NCI-H446 treated with DMSO at 0.1 percent for 48 hours (cell line): ENCODE measurements around the gene PROX1.

Experiments used
- DNase-seq: peaks from one replicate; lab custom pipeline; 2025; lab: John Stamatoyannopoulos, UW

PROX1 gene

DNA sequence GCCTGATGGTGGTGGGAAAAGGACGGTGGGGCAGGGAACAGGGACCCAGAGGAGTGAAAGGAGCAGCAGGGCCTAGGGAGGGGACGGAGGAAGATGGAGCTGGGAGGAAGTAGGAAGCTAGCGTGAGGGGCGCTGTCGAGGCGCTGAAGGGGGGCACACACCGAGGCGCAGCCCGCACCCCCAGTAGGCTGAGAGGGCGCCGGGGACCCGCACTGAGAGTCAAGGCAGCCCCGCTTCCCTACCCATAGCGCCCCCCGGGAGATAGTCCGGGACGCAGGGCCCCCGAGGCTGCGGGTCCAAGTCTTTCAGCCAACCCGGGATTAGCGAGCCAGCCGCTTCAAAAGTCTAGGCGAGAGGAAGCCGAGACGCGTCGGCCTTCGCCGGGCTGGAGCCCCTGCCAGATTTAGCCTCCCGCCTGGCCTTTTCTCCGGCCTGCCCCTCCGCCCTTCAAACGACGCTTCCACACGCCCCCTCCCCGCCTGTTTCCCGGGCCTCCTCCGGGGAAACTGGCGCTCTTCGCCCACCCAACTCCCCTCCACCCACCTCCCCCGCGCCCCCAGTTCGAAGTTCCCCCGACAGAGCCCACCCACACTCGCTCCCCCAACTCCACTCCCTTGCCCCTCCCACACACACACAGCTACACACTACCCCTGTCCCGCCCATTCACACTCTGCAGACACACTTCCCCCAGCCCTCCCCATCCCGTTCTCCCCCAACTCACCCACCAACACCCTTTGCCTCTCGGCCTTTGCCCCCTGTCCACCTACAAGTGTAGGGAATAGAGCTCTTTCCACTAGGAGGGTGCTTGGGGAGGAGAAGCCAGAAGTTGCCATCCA, 7.8 kb upstream of the PROX1 start:
- no peak for DNase-seq

DNA sequence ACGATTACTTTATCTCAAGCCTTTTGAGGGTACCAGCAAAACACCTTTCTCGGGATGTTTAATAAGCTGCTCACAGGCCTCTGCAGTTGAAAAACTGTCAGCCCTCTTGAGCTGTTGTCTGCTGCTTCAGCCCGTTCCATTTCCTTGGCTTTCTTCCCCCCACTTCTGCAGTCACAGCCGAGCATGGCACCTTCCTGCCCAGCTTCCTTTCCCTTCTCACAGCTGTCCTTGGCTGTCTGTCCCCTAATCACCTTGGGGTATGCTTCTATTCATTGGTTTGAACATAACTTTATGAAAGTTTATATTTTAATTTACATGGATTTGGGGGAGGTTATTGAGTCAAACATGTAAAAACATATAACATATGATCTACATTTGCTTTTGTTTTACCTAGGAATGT, 6.9 kb upstream of the PROX1 start:
- DNase-seq: no peak

DNA sequence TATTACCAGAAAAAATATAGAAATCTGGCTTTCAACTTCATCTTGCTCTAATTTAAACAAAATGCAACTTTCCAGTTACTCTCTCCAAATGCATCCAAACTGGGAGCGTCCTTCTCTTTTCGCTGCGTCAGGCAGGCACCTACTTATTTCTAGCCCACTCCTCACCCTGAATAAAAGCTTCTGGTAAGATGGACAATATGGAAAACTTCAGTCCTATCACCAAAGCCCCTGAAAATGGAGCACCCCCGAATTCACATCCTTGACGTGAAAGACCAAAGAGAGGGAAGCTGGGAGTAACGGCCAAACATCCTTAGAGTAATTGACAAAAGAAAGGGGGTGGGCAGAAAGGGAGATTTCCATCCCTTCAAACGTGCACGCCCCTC, 5.5 kb upstream of the PROX1 start:
- DNase-seq: no peak

DNA sequence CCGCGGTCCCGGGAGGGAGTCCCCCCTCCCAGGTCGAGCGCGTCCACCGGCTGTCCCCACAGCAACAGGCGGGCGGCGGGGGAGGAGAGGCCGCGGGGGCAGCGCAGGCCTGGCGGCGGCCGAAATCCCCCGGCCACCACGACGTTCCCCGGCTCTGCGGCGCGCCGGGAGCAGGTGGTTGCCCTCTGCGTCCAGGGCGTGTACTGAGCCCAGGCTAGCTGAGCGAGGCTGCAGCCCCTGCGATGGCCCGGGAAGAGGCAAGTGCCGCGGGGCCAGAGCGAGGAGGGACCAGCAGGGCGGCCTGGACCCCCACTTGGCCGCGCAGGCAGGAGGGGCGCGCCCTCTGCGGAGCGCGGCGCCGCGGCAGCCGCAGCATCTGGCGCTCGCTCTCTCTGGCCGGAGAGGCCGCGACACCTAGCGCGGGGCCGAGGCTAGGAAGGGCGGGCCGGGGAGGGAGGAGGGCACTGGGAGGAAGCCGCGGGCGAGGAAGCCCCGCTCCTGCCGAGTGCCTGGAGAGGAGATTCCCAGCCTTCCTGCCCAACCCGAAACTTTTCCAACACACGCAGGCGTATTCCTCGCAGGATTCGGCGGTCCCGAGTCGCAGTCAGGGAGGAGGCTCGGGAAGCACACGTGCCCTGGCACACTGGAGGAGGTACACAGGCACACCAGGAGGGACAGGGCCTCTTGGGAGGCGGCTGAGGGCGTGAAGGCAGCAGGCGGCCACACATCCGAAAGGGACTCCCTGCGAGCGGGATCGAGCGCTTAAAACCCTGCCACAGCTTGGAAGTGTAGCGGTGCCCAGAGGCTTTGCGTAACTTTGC, 4.9 kb upstream of the PROX1 start:
- DNase-seq: no peak

DNA sequence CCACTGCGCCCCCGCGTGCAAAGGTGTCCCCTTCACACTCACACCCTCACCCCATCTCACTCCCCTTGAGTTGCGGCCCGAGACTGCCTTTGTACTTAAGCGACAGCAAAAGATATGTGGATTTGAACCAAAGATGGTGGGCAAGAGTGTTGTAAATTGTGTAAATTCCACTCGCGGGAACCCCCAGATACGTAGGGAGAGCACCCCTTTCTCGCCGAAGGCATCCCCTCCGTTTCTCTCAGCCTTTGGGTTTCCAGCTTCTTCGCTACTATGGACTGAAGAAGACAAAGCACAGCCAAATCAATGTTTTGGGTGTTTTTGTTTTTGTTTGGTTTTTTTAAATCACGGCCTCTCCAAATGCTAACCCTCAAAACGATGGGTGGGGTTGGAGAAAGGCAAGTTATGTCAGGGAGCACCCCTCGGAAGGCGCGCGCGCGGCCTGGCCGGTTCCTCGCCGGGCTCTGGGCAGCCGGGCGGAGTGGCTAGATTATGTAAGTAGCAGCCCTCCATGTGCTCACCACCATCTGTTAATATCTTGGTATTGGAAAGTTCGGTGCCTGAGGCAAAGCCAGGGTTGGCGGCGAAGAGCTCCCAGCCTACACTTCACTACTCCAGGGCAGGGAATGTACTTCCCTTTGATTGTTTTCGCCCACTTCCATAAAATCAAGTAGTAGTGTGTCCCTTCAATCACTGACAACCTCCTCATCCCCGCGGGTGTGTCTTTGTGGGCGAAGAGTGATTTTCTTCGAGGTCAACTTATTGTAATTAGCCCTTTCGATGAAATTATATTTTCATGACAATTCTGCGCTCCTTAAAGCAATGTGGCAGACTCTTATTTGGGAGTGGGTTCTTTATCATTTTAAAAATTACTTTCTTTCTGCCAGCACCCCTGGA, 4.0 kb upstream of the PROX1 start:
- no peak for DNase-seq

DNA sequence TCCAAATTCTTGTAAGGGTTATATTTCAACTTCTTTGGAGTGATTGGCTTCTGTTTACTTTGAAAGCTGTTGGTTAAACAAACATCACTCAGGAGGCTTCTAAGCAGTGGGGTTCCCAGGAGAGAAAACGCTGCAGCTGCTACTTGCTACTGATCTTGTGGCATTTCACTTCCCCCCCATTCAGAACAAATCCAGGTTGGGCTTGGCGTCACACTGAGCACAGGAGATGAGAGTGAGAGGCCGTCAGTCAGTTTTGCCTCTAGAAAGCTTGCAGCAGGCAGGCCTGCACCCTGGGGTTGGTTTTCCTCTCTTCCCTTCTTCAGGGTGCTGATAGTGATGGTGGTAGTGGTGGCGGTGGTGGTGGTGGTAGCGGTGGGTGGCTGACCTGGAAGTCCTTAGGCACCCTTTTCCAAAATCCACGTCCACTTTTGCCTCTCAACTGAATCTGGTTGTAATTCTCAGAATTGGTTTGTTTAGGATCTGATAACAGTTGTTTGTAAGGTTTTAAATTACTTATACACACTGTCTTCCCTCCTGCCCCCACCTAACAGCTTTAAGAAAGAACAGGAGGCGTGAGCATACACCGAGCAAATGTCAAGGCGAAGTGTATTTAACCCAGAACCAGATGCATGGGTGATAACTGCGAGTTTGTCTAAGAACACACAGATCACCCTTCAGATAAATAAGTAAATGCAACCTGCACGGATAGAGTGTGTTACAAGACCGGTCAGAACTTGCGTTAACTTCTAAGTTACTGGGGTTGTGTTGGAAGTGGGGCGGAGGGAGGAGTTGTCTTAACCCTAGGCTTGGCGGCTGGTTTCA, 3.2 kb upstream of the PROX1 start:
- DNase-seq: no peak

DNA sequence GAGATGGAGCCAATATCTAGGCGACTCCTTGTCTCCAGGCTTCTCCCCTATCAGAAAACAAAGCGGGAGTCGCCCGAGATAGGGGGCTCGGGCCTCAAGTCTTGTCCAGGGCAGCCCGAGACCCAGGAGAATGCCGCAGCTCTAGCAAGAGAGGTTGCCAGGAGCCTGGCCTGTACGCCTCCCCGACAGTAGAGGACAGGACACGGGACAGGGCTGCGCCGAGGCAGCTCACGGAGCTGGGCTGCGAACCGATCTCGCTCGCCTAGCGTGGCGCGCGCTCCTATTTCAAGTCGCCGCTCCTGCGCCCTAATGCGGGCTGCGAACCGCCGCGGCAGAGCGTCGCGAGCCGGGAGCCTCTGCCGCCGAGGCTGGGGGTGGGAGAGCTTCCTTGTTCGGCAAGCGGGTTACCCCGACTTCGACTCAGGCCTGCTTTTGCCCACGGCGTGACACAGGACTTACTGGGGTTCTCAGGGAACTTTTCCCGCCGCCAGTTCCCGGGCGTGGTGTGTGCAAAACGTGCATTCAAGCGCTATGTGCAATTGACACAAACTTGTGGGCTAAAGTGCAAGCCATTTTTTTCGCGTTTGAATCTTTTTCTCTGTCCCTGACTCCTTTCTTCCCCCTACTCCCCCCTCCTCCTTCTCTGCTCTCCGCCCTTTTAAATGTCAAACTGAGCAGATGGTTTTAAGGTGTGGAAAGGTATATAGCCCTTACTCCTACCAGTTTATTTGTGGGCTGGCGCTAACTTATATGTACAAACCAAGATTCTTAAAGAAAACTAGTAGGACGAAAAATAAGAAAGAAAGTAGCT, 2.4 kb upstream of the PROX1 start:
- no peak for DNase-seq

DNA sequence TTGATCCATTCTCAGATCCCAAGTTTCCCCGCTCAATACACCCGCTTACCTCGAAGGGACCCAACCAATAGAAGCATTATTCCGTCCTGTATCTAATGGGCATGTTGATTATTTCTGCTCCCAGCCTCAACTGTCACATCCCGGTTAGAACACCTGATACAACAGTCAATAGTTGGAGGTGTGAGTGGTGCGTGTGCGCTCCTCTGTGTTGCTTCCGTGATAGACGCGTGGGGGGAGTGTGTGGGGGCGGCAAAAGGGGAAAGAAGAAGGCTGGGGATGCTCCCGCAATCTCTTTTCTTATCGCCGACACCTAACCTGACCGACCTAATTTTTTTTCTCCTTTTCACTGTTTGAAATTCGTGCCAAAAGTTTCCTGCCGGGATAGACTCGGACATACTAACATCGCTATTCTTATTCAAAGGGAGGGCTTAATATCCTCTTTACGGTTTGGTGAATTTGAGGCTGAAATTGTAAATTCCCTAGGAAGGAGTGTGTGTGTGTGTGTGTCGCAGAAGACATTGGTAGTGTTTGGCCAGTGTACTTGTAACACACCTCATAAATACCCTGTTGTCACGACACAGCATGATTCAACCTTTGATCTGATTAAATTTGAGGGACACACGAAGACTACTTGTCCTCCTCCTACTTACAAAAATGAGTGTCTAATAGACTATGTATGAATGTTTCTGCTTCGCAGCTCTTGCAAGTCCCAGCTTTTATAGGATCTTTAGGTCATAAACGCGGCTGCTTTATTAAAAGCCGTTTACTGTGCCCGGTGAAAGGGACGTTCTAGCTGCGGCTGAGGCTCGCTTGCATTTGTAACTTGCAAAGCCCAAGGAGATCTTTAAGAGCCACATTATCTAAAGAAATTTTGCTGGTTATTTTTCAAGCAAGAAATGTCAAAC, 1.5 kb upstream of the PROX1 start:
- no peak for DNase-seq

DNA sequence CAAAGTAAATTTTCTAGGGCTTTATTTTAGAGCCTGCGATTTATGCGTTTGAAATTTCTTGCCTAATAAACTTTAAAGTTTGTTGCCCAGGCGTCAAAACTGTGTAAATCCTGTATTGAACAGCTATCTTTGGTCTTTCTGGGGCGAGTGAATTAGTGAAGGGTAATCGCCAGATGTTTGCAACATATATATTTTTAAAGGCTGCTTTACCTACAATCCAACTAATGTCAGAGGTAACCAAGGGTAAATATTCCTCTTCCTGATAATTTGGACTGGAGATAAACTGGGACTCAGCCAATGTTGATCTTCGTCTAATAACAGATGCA, 885 bp upstream of the PROX1 start:
- DNase-seq: no peak

DNA sequence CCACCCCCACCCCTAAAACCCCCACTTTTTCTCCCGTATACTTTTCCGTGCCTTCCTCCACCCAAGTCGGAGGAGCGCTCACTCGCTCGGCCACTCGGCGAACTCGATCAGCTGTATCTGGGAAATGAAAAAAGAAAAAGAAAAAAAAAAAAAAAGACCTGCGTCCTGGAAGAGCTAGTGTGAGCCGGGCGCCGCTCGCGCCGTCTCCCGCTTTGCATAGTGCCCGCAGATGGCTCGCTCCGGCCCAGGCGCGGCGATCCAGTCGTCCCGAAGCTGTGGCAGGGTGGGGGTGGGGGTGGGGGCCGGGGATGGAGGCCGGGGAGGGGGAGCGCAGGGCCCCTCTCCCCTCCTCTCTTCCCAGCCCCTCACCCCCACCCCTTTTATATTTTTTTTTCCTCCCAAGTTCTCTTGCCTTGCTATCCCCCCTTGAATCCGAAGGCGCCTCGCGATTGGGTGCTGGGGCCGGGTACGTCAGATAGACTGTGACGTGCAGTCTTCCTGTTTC, 299 bp upstream of the PROX1 start:
- peak; percentile 96 for DNase-seq

DNA sequence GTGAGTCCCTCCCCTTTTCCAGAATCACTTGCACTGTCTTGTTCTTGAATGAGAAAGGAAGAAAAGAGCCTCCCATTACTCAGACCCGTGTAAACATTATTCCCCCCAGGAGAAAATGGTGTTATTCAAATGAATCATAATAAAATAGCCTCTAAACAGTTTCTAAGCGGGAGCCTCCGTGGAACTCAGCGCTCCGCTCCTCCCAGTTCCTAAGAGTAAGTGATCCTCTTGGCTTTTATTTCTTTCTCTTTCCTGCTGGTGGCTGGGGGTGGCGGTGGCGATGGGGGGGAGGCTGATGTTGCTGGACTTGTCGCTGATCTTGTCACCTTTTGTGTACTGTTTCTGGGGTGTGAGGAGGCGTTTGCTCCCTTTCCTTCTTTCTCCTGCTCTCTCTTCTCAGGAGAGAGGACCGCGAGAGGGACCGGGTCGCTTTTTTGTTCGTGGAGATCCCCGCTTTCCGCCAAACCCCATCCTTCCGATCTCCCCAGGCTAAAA, 781 bp downstream of the PROX1 start:
- DNase-seq: peak; percentile 34

DNA sequence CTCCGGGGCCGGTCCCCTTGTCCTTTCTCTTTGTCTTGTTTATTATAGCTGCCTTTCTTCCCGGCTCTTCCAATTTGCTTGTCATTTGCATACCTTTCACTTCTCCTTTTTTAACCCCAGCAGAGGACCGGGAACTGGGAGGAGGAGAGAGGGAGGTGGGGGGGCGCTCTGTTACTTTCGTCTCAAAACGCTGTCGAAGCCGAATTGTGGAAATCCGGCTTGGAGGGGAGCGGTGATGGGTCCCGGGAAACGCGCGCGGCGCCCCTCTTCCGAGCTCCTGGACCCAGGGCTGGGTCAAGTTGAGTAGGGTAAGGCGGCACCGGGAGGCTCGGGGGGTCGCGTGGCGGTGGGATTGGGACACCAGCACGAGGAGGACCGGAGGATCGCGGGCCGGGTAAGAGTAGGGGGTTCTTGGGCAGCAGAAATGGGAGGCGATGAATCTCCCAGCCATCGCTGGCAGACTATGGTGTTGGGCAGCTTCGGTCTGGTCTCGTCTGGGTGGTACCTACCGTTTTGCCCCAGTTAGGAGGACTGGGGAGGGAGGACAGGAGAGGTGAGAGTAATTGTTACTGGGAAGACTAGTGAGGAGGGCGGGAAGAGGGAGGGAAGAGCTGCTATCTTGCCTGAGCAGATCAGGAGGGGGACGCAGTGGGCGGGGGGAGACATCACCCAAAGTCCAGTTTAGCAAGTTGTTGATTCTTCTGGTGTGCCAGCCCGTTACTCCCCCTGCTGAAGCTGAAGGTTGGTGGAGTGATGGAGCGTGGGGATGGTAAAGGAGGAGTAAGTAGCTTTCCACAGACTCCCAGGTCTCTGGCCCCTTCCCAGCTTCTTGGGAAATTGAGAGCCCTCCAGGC, 1.5 kb downstream of the PROX1 start:
- DNase-seq: peak; percentile 18

DNA sequence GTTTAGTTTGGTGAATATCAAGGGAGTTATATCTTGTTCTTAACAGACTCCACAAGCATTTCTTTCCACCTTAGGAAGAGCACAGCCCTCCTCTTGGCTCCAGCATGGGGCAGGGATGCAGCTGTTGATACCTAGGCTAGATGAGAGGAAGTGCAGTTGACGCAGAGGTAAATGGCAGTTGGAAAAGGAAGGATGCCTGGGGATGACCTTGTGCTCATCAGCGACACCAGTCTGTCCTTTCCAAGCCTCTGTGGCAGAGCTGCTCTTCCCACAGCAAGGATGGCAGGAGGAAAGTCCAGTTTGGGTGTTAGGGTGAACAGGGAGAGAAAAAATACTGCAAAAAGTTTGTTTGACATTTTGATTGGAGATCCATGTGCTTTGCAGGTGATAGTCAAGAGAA, 6.2 kb downstream of the PROX1 start:
- DNase-seq: no peak

DNA sequence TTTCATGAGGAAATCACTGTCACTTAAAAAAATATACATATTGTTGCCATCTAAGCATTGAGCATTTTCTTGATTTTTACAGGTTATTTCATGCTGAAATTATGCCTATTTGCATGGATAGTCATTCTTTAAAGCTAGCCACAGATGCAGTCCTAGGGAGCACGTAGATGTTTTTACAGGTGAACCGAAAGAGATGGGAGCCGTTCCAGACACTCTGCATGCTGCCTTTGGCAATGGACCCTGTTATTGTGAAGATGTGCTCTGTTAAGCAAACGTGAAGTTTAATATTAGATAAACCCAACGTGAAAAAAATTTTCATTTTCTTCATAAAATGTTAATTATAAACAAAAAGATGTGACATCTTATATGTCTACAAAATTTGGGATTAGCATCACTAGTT, 7.1 kb downstream of the PROX1 start:
- no peak for DNase-seq

DNA sequence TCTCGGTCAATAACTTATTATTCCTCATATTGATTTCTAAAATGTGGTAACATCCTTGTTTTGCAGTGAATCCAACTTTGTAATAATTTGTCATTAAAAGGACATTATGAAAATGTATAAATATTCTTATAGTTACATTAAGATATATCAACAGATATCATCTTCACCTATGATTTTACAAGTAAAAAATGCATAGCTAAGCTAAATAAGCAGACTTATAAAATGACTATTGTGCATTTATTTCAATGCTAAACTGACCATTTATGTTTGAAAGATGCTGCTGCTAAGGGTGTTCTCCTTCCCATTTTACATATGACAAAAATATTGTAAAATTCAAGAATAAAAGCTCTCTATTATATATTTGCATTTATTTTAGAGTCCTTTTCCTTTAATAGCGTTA, 7.8 kb downstream of the PROX1 start:
- DNase-seq: no peak

DNA sequence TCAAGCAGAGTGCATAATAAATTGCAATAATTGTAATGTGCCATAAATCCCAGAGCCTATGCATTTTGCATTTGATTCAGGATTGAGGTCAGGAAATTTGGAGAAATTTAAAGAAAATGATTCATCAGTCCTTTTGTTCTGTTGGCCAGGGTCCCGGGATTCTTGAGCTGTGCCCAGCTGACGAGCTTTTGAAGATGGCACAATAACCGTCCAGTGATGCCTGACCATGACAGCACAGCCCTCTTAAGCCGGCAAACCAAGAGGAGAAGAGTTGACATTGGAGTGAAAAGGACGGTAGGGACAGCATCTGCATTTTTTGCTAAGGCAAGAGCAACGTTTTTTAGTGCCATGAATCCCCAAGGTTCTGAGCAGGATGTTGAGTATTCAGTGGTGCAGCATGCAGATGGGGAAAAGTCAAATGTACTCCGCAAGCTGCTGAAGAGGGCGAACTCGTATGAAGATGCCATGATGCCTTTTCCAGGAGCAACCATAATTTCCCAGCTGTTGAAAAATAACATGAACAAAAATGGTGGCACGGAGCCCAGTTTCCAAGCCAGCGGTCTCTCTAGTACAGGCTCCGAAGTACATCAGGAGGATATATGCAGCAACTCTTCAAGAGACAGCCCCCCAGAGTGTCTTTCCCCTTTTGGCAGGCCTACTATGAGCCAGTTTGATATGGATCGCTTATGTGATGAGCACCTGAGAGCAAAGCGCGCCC, 8.7 kb downstream of the PROX1 start:
- DNase-seq: peak; percentile 90

DNA sequence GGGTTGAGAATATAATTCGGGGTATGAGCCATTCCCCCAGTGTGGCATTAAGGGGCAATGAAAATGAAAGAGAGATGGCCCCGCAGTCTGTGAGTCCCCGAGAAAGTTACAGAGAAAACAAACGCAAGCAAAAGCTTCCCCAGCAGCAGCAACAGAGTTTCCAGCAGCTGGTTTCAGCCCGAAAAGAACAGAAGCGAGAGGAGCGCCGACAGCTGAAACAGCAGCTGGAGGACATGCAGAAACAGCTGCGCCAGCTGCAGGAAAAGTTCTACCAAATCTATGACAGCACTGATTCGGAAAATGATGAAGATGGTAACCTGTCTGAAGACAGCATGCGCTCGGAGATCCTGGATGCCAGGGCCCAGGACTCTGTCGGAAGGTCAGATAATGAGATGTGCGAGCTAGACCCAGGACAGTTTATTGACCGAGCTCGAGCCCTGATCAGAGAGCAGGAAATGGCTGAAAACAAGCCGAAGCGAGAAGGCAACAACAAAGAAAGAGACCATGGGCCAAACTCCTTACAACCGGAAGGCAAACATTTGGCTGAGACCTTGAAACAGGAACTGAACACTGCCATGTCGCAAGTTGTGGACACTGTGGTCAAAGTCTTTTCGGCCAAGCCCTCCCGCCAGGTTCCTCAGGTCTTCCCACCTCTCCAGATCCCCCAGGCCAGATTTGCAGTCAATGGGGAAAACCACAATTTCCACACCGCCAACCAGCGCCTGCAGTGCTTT, 9.4 kb downstream of the PROX1 start:
- DNase-seq: no peak
